ENCODE data around the gene ZNF83. TPM values are rescaled to one million over a fixed set of nuclear protein-coding genes. Genes with fewer than 3 reads are reported as not detected.

The ZNF83 gene
- total RNA-seq, 1 donor from 2014 or later = 49.4 TPM

- Mint-ChIP-seq H3K4me3 (no peak overlapping the region), H3K27ac (no peak overlapping the region), H3K4me1 (no peaks in the 10 kb centered on the region), H3K36me3 (ENCODE audit: low read depth) (peaks cover 31% of the 10 kb centered on the region), H3K9me3 (no peaks in the 10 kb centered on the region), H3K27me3 (no peaks in the 10 kb centered on the region)
- DNase-seq (no peak), ATAC-seq (ENCODE audit: low read depth) (no peak)
- ChIA-PET CTCF (no interaction called here), POLR2A (no interaction called here)
- TF ChIP-seq, protein P1, sequence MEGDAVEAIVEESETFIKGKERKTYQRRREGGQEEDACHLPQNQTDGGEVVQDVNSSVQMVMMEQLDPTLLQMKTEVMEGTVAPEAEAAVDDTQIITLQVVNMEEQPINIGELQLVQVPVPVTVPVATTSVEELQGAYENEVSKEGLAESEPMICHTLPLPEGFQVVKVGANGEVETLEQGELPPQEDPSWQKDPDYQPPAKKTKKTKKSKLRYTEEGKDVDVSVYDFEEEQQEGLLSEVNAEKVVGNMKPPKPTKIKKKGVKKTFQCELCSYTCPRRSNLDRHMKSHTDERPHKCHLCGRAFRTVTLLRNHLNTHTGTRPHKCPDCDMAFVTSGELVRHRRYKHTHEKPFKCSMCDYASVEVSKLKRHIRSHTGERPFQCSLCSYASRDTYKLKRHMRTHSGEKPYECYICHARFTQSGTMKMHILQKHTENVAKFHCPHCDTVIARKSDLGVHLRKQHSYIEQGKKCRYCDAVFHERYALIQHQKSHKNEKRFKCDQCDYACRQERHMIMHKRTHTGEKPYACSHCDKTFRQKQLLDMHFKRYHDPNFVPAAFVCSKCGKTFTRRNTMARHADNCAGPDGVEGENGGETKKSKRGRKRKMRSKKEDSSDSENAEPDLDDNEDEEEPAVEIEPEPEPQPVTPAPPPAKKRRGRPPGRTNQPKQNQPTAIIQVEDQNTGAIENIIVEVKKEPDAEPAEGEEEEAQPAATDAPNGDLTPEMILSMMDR (IDR thresholded peaks at IDR 0.05) = no peak
- intact Hi-C loops (cut with micrococcal nuclease) = no loop called here
Observed at GRCh38 chr19:52665529-52665928, 27.4 kb upstream of the ZNF83 start.

DNA sequence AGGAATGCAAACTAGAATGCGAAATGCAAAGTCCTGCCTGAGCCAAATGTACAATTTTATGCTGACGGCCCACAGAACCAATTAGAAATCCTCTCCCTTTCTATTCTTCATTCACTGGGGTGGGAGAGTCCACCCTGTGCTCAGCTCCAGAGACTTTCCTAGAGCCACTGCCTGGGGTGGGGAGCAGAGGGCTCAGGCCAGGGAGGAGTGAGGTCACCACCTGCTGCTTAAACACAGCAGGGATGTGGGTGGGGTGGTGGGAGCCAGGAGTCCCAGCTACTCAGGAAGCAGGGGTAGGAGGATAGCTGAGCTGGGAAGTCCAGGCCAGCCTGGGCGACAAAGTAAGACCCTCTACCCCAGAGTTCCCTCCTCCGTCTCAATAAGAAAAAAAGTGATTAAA is 26.9 kb upstream of the ZNF83 start:
- Mint-ChIP-seq H3K4me3 (no peak overlapping the region), H3K27me3 (no peaks in the 10 kb centered on the region), H3K4me1 (no peaks in the 10 kb centered on the region), H3K27ac (no peak overlapping the region), H3K9me3 (no peaks in the 10 kb centered on the region), H3K36me3 (ENCODE audit: low read depth) (peaks cover 34% of the 10 kb centered on the region)
- intact Hi-C loops (cut with micrococcal nuclease) = no loop called here
- POLR2A ChIA-PET = no interaction called here
- DNase-seq = no peak
- CTCF ChIA-PET = no interaction called here
- TF ChIP-seq, protein P1 (IDR thresholded peaks at IDR 0.05) = no peak
- no peak for ATAC-seq (ENCODE audit: low read depth)

DNA sequence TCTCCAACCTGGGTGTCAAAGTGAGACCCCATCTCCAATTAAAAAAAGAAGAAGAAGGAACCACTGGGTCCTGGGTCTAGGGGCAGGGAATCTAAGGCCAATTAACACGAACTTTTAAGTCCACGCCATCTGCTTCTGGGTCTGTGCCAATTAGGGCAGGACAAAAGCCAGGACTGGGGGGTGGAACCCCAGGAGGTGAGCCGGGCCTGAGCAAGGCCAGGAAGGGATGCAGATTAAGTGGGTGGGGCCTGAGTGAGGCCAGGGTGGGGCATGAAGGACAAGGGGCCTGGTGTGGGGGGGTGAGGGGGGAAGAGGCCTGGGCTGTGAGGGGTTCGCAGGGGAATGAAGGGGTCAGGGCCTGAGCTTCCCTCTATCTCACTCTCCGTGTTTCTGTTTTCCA is 26.3 kb upstream of the ZNF83 start:
- H3K4me3 Mint-ChIP-seq = no peak overlapping the region
- intact Hi-C loops (cut with micrococcal nuclease) = no loop called here
- H3K9me3 Mint-ChIP-seq = no peaks in the 10 kb centered on the region
- ChIA-PET POLR2A (no interaction called here), CTCF (no interaction called here)
- DNase-seq (no peak), ATAC-seq (ENCODE audit: low read depth) (no peak)
- TF ChIP-seq, protein P1 (IDR thresholded peaks at IDR 0.05) = no peak
- H3K4me1 Mint-ChIP-seq = no peaks in the 10 kb centered on the region
- H3K27ac Mint-ChIP-seq = no peak overlapping the region
- peaks cover 35% of the 10 kb centered on the region for H3K36me3 Mint-ChIP-seq (ENCODE audit: low read depth)
- no peaks in the 10 kb centered on the region for H3K27me3 Mint-ChIP-seq

- H3K27me3 Mint-ChIP-seq = no peaks in the 10 kb centered on the region
- no peaks in the 10 kb centered on the region for H3K4me1 Mint-ChIP-seq
- peaks cover 43% of the 10 kb centered on the region for H3K36me3 Mint-ChIP-seq (ENCODE audit: low read depth)
- ChIA-PET POLR2A (no interaction called here), CTCF (no interaction called here)
- intact Hi-C loops (cut with micrococcal nuclease) = no loop called here
- H3K27ac Mint-ChIP-seq = no peak overlapping the region
- TF ChIP-seq, protein P1 (IDR thresholded peaks at IDR 0.05) = no peak
- H3K4me3 Mint-ChIP-seq = no peak overlapping the region
- H3K9me3 Mint-ChIP-seq = no peaks in the 10 kb centered on the region
- ATAC-seq (ENCODE audit: low read depth) (no peak), DNase-seq (no peak)
Observed at GRCh38 chr19:52662631-52663030, 24.5 kb upstream of the ZNF83 start.

- peaks cover 48% of the 10 kb centered on the region for H3K36me3 Mint-ChIP-seq (ENCODE audit: low read depth)
Observed at GRCh38 chr19:52660981-52661380, 22.8 kb upstream of the ZNF83 start.

More at GRCh38 chr19:52660981-52661380, 22.8 kb upstream of the ZNF83 start:
- ChIA-PET POLR2A (no interaction called here), CTCF (no interaction called here)
- no peaks in the 10 kb centered on the region for H3K27me3 Mint-ChIP-seq
- no peak overlapping the region for H3K4me3 Mint-ChIP-seq
- intact Hi-C loops (cut with micrococcal nuclease) = no loop called here
- no peaks in the 10 kb centered on the region for H3K4me1 Mint-ChIP-seq
- ATAC-seq (ENCODE audit: low read depth) (no peak), DNase-seq (no peak)
- TF ChIP-seq, protein P1 (IDR thresholded peaks at IDR 0.05) = no peak
- H3K27ac Mint-ChIP-seq = no peak overlapping the region
- peaks cover 2% of the 10 kb centered on the region for H3K9me3 Mint-ChIP-seq
